GM23338 (cell line): ENCODE measurements around the gene NUAK2. TPM values are rescaled to one million over a fixed set of nuclear protein-coding genes. Genes with fewer than 3 reads are reported as not detected.

ENCODE experiments used
- ATAC-seq: fragments of 200-7000 bp; cut with Tn5 transposase; 3 replicates; pipeline ENCODE4 v1.9.1; 2020
- DNase-seq: peaks from one replicate; pipeline ENCODE4 v3.0.0-alpha.2; 2015; ENCODE audit warnings: low spot score
- H2AFZ ChIP-seq: fragments of 200-600 bp; sonication (generic); 2 replicates; pipeline ENCODE4 v1.8.0; 2016; ENCODE audit warnings: antibody characterized with exemption, mild to moderate bottlenecking, moderate library complexity
- H3F3A ChIP-seq: fragments of 200-600 bp; sonication (generic); replicated peaks from 2 replicates; pipeline ENCODE4 v1.8.0; 2017; ENCODE audit warnings: antibody characterized with exemption, mixed run types, low read depth
- H3K27ac ChIP-seq: fragments of 200-600 bp; sonication (generic); 2 replicates; pipeline ENCODE4 v1.6.1; 2016; ENCODE audit warnings: low read depth
- H3K27me3 ChIP-seq: fragments of 200-600 bp; sonication (generic); 2 replicates; pipeline ENCODE4 v1.8.0; 2016; ENCODE audit warnings: mild to moderate bottlenecking, mixed run types, moderate library complexity; ENCODE audit not compliant: insufficient read depth
- H3K36me3 ChIP-seq: fragments of 200-600 bp; sonication (generic); 2 replicates; pipeline ENCODE4 v1.8.0; 2016; ENCODE audit warnings: mild to moderate bottlenecking; ENCODE audit not compliant: insufficient read depth
- H3K4me1 ChIP-seq: fragments of 200-600 bp; sonication (generic); 2 replicates; pipeline ENCODE4 v1.8.0; 2016; ENCODE audit warnings: mild to moderate bottlenecking, moderate library complexity; ENCODE audit not compliant: insufficient read depth
- H3K4me2 ChIP-seq: fragments of 200-600 bp; sonication (generic); 2 replicates; pipeline ENCODE4 v1.7.1; 2017; ENCODE audit warnings: mixed run types
- H3K4me3 ChIP-seq: fragments of 200-600 bp; sonication (generic); 2 replicates; pipeline ENCODE4 v1.6.1; 2016; ENCODE audit warnings: mixed run types
- H3K79me2 ChIP-seq: fragments of 200-600 bp; sonication (generic); replicated peaks from 2 replicates; pipeline ENCODE4 v1.8.0; 2017; ENCODE audit warnings: mild to moderate bottlenecking; ENCODE audit not compliant: insufficient read depth
- H3K9me2 ChIP-seq: fragments of 200-600 bp; sonication (generic); 2 replicates; pipeline ENCODE4 v1.8.0; 2017; ENCODE audit not compliant: insufficient read depth
- H4K20me1 ChIP-seq: fragments of 200-600 bp; sonication (generic); replicated peaks from 2 replicates; pipeline ENCODE4 v1.8.0; 2017; ENCODE audit warnings: mild to moderate bottlenecking; ENCODE audit not compliant: insufficient read depth
- H3K27ac Mint-ChIP-seq: 2 replicates; pipeline ENCODE4 v1.8.0; 2020; ENCODE audit warnings: inconsistent platforms, mild to moderate bottlenecking, moderate library complexity, mixed read lengths
- H3K27me3 Mint-ChIP-seq: 3 replicates; pipeline ENCODE4 v1.8.0; 2022; ENCODE audit warnings: low read depth, mild to moderate bottlenecking, moderate library complexity, mixed read lengths, inconsistent platforms; ENCODE audit not compliant: insufficient read depth, poor library complexity
- H3K36me3 Mint-ChIP-seq: 3 replicates; pipeline ENCODE4 v1.8.0; 2021; ENCODE audit warnings: low read depth, mild to moderate bottlenecking, inconsistent platforms, moderate library complexity, mixed read lengths
- H3K4me1 Mint-ChIP-seq: 3 replicates; pipeline ENCODE4 v1.8.0; 2020; ENCODE audit warnings: mild to moderate bottlenecking, inconsistent platforms, mixed read lengths
- H3K4me3 Mint-ChIP-seq: 3 replicates; pipeline ENCODE4 v1.8.0; 2021; ENCODE audit warnings: moderate library complexity, mild to moderate bottlenecking, inconsistent platforms, mixed read lengths
- H3K9me3 Mint-ChIP-seq: 3 replicates; pipeline ENCODE4 v1.8.0; 2020; ENCODE audit warnings: moderate library complexity, mild to moderate bottlenecking, inconsistent platforms, mixed read lengths
- EZH2 ChIP-seq: fragments of 200-600 bp; sonication (generic); IDR thresholded peaks from one replicate; pipeline ENCODE4 v1.8.0; 2017; ENCODE audit warnings: antibody characterized with exemption, mild to moderate bottlenecking, low read depth; ENCODE audit not compliant: unreplicated experiment
- EZH2phosphoT487 ChIP-seq: fragments of 200-600 bp; sonication (generic); IDR thresholded peaks from one replicate; pipeline ENCODE4 v1.8.1; 2018; ENCODE audit warnings: antibody characterized with exemption; ENCODE audit not compliant: unreplicated experiment
- POLR2AphosphoS5 ChIP-seq: IDR thresholded peaks from 2 replicates; pipeline ENCODE4 v1.6.1; 2016; ENCODE audit warnings: antibody characterized with exemption, low read depth
- ZNF331 ChIP-seq: fragments of 250-450 bp; sonication (Bioruptor Pico); IDR thresholded peaks from 2 replicates; pipeline ENCODE4 v1.5.0; 2020; ENCODE audit warnings: low read depth, mild to moderate bottlenecking, moderate library complexity
- polyA plus RNA-seq: library from polyadenylated mRNA; unstranded; fragments of >200 nt; fragmentation: Nextera tagmentation; extraction: Ambion mirVana; gene quantifications from 2 replicates; pipeline ENCODE4 v1.2.1, GENCODE V29; 2016
- total RNA-seq: library from RNA; depleted of rRNA; stranded (reverse); fragments of >200 nt; shearing (Covaris generic); gene quantifications from 2 replicates; pipeline ENCODE4 v1.2.3, GENCODE V29; 2014
- TF ChIP-seq, protein P1 (sequence below): IDR thresholded peaks from 2 replicates; pipeline ENCODE4 v1.6.1; 2016; ENCODE audit warnings: antibody characterized with exemption
- TF ChIP-seq, protein P2 (sequence below), 2 experiments: fragments of 200-600 bp in 1 of 2; sonication (generic) in 1 of 2; conservative IDR thresholded peaks; 2 replicates each; pipeline versions ENCODE4 v1.5.1 to v1.6.1; 2016 to 2017; ENCODE audit warnings: antibody characterized with exemption in 2 of 2, low read depth in 2 of 2, mild to moderate bottlenecking in 2 of 2, moderate library complexity in 1 of 2
- TF ChIP-seq, protein P3 (sequence below): IDR thresholded peaks from one replicate; pipeline ENCODE4 v1.6.1; 2018; ENCODE audit warnings: antibody characterized with exemption; ENCODE audit not compliant: unreplicated experiment

NUAK2 gene
- total and polyA plus RNA-seq, 2 experiments from 2014 or later = 7.8 to 15.3 TPM

DNA sequence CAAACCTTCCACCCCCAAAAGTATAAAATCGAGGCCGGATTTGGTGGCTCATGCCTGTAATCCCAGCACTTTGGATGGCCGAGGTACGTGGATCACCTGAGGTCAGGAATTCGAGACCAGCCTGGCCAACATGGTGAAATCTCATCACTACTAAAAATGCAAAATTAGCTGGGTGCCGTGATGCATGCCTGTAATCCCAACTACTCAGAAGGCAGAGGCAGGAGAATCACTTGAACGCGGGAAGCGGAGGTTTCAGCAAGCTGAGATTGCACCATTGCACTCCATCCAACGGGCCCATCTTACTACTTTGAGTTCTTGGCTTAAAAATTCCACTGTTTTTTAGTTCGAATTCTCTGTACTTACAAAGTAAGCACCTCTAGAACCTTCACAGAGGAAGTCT, 24.2 kb upstream of the NUAK2 start (continued):
- TF ChIP-seq, protein P1, sequence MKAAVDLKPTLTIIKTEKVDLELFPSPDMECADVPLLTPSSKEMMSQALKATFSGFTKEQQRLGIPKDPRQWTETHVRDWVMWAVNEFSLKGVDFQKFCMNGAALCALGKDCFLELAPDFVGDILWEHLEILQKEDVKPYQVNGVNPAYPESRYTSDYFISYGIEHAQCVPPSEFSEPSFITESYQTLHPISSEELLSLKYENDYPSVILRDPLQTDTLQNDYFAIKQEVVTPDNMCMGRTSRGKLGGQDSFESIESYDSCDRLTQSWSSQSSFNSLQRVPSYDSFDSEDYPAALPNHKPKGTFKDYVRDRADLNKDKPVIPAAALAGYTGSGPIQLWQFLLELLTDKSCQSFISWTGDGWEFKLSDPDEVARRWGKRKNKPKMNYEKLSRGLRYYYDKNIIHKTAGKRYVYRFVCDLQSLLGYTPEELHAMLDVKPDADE = no peak
- TF ChIP-seq EZH2phosphoT487 (no peak), ZNF331 (CRISPR knock-in tag) (no peak), POLR2AphosphoS5 (no peak), EZH2 (no peak)
- TF ChIP-seq, protein P2, sequence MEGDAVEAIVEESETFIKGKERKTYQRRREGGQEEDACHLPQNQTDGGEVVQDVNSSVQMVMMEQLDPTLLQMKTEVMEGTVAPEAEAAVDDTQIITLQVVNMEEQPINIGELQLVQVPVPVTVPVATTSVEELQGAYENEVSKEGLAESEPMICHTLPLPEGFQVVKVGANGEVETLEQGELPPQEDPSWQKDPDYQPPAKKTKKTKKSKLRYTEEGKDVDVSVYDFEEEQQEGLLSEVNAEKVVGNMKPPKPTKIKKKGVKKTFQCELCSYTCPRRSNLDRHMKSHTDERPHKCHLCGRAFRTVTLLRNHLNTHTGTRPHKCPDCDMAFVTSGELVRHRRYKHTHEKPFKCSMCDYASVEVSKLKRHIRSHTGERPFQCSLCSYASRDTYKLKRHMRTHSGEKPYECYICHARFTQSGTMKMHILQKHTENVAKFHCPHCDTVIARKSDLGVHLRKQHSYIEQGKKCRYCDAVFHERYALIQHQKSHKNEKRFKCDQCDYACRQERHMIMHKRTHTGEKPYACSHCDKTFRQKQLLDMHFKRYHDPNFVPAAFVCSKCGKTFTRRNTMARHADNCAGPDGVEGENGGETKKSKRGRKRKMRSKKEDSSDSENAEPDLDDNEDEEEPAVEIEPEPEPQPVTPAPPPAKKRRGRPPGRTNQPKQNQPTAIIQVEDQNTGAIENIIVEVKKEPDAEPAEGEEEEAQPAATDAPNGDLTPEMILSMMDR (conservative IDR thresholded peaks at IDR 0.05; ENCODE audit: low read depth in 2 of 2) = no peak
- TF ChIP-seq, protein P3, sequence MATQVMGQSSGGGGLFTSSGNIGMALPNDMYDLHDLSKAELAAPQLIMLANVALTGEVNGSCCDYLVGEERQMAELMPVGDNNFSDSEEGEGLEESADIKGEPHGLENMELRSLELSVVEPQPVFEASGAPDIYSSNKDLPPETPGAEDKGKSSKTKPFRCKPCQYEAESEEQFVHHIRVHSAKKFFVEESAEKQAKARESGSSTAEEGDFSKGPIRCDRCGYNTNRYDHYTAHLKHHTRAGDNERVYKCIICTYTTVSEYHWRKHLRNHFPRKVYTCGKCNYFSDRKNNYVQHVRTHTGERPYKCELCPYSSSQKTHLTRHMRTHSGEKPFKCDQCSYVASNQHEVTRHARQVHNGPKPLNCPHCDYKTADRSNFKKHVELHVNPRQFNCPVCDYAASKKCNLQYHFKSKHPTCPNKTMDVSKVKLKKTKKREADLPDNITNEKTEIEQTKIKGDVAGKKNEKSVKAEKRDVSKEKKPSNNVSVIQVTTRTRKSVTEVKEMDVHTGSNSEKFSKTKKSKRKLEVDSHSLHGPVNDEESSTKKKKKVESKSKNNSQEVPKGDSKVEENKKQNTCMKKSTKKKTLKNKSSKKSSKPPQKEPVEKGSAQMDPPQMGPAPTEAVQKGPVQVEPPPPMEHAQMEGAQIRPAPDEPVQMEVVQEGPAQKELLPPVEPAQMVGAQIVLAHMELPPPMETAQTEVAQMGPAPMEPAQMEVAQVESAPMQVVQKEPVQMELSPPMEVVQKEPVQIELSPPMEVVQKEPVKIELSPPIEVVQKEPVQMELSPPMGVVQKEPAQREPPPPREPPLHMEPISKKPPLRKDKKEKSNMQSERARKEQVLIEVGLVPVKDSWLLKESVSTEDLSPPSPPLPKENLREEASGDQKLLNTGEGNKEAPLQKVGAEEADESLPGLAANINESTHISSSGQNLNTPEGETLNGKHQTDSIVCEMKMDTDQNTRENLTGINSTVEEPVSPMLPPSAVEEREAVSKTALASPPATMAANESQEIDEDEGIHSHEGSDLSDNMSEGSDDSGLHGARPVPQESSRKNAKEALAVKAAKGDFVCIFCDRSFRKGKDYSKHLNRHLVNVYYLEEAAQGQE = no peak

DNA sequence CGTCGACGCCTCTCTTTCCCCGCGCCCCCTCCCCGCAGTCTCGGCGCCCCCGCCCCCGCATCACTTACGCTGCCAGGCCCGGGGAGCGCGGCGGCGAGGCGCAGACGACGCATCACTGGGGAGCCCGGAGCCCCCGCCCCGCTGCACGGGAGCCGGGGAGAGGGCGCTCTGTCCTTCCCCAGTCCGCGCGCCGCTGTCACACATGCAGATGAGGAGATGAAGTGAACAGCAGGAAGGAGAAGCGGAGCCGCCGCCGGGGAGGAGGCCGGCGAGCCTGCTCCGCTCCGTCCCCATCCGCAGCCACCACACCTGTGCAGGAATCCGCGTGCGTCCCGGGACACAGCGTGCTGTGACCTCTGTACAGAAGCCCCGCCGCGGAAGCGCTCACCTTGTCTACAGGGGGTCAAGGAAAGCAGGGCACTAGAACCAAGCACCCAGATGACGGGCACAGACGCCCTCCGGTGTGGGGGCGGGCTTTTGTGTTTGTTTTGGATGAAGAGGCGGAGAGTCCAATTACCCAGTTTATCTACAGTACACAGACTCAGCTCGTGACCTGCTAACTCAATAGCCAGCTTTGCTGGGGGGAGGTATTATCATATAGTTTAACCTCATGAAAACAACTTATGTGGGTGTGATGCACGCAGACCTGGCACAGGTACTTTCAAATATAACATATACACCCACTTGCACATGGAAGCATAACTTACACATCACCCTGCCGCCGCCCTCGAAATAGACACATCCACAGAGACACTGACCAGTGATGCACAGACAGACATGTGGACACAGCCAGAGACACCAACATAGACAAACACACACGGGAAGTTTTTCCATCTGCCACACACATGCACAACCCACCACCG, 22.8 kb upstream of the NUAK2 start:
- Histone ChIP-seq H3K4me3 (peak overlapping the region; percentile 75), H3K9me2 (no peaks in the 10 kb centered on the region), H3K36me3 (no peaks in the 10 kb centered on the region), H3K27me3 (peaks cover 50% of the 10 kb centered on the region), H2AFZ (peak overlapping the region; percentile 97), H3F3A (peaks cover 14% of the 10 kb centered on the region; the same call in 1 of the 2 replicates), H3K4me2 (peak overlapping the region; percentile 93), H3K27ac (no peak overlapping the region), H3K4me1 (peaks cover 31% of the 10 kb centered on the region), H3K79me2 (no peaks in the 10 kb centered on the region), H4K20me1 (no peaks in the 10 kb centered on the region)
- ATAC-seq (peak; percentile 68), DNase-seq (peak; percentile 76)
- Mint-ChIP-seq H3K27me3 (peaks cover 39% of the 10 kb centered on the region), H3K4me1 (peaks cover 17% of the 10 kb centered on the region), H3K9me3 (no peaks in the 10 kb centered on the region), H3K27ac (no peak overlapping the region), H3K36me3 (no peaks in the 10 kb centered on the region), H3K4me3 (peak overlapping the region; percentile 69)
- no peak for TF ChIP-seq POLR2AphosphoS5
- TF ChIP-seq, protein P2 (conservative IDR thresholded peaks at IDR 0.05; ENCODE audit: low read depth in 2 of 2) = 0 out of 4 replicates have a peak, but pooled peaks of 1 of the 2 experiments have one; percentile 11
